Peyer's patch (tissue), 4 donors: ENCODE measurements around the gene THRA.

Source experiments
- POLR2A ChIP-seq, 2 donors: fragments of 450-650 bp; IDR thresholded peaks; one replicate each; pipeline ENCODE4 v1.5.1; 2017; ENCODE audit warnings: antibody characterized with exemption in 2 of 2, mild to moderate bottlenecking in 2 of 2, moderate library complexity in 2 of 2
- TF ChIP-seq, protein P1 (sequence below), 6 experiments: fragments of 450-650 bp in 4 of 6; fragments of 200-600 bp in 2 of 6; sonication (generic) in 1 of 6; IDR thresholded peaks; one replicate each; pipeline ENCODE4 v1.5.1; 2017 to 2019; ENCODE audit warnings: antibody characterized with exemption in 6 of 6, mild to moderate bottlenecking in 3 of 6, moderate library complexity in 1 of 6

DNA sequence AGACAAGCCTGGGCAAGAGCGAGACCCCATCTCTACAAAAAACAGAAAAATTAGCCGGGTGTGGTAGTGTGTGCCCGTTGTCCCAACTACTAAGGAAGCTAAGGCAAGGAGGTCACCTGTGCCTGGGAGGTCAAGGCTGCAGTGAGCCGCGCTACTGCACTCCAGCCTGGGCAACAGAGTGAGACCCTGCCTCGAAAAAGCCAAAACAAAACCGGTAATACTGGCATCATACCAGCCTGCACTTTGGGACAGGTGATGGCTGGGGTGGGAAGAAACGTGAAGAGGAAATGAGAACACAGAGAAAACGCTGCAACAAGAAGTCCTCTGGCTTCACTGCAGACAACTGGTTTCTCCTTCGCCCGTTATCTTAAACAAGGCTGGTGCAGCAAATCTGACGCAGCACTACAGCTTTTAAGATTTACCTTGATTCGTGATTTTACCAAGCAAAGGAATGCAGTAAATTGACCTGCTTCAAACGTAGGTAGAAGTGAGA, 76.8 kb downstream of the THRA start:
- TF ChIP-seq, protein P1, sequence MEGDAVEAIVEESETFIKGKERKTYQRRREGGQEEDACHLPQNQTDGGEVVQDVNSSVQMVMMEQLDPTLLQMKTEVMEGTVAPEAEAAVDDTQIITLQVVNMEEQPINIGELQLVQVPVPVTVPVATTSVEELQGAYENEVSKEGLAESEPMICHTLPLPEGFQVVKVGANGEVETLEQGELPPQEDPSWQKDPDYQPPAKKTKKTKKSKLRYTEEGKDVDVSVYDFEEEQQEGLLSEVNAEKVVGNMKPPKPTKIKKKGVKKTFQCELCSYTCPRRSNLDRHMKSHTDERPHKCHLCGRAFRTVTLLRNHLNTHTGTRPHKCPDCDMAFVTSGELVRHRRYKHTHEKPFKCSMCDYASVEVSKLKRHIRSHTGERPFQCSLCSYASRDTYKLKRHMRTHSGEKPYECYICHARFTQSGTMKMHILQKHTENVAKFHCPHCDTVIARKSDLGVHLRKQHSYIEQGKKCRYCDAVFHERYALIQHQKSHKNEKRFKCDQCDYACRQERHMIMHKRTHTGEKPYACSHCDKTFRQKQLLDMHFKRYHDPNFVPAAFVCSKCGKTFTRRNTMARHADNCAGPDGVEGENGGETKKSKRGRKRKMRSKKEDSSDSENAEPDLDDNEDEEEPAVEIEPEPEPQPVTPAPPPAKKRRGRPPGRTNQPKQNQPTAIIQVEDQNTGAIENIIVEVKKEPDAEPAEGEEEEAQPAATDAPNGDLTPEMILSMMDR (IDR thresholded peaks at IDR 0.05): peak in 3 of 6 experiments; percentile 15 to 36 (median 32)
- TF ChIP-seq POLR2A (IDR thresholded peaks at IDR 0.05): no peak
